Measurements from ENCODE around the gene MYH10.

MYH10 gene

DNA sequence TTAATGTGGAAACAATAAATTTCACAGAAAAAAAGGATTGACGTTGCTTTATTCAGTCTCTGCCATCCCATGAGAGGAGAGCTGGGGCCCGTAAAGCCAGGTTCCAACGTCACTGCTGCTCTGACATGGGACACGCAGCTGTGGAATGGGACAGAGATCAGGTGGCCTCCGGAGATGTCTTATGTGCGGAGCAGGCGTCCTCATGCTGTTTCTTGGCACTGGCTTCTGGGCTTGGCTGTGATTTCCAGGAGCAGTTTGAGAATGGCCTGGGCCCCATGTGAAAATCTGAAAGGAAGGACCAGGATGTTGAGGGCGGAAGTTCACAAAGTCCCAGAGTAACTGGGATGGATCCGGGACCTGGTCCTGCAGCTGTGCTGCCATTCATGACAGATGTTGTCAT lies 162.4 kb downstream of the MYH10 start:
- no peak for DNase-seq

DNA sequence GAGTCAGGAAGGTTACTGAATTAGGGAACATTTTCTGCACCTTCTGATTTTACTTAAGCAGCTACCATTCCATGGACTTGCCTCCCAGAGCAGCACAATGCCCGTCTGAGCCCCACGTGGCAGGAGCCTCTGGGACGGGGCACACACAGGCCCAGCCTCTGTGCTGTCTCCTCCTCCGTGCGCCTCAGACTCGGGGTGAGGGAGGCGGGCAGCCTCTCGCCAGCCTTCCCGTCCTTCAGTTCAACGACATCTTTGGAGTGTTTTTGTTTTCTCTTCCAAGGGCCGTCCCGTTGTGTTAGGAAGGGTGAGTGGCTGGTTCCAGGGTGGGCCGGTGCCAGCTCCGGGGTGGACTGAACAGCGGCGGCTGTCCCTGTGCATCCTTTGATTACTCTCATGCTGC lies 163.0 kb downstream of the MYH10 start:
- DNase-seq: no peak

GRCh38 chr17:8466873-8467272 lies 163.7 kb downstream of the MYH10 start:
- no peak for DNase-seq

DNA sequence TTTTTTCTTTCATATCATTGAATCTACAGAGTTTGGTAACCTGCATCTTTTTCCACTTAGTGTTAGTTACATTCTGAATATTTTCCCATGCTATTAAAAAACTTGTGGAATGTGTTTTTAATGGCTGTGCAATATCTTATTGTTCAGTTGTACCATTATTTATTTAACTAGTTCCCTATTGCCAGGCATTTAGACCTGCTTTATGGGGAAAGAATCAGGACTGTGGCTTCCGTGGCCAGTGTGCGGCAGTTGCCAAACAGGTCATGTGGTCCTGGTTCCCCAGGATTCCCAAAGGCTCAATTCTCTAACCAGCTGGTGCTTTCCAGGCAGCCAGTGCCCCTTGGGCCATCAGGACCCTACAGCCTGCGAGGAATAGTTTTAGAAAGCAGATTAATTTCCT lies 164.1 kb downstream of the MYH10 start:
- DNase-seq: no peak

DNA sequence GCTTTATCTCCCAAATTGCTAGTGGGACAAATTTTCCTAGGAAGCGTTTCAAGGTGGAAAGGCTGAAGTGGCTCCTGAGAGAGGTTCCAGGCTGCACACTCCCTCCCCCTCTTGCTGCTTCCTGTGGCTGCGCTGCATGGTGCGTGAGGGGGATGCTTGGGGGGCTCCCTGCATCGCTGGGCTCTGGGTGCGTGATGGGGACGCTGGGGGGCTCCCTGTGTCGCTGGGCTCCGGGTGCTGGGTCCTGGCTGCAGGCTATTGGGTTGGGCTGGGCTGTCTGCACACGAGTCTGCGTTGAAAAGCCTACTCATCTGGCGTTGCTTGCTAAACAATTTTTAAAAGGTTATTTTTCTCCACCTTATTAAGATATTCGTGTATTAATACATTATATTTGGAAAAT lies 164.8 kb downstream of the MYH10 start:
- DNase-seq: no peak

GRCh38 chr17:8465356-8465755 lies 165.2 kb downstream of the MYH10 start:
- no peak for DNase-seq

GRCh38 chr17:8464941-8465340 lies 165.6 kb downstream of the MYH10 start:
- no peak for DNase-seq

GRCh38 chr17:8463099-8463498 lies 167.4 kb downstream of the MYH10 start:
- no peak for DNase-seq

GRCh38 chr17:8462564-8462963 lies 168.0 kb downstream of the MYH10 start:
- DNase-seq: no peak

- no peak for DNase-seq
These were observed 170.7 kb downstream of the MYH10 start for GRCh38 chr17:8459831-8460230.

- no peak for DNase-seq
These were observed 171.4 kb downstream of the MYH10 start for GRCh38 chr17:8459107-8459506.

- no peak for DNase-seq
These were observed 172.4 kb downstream of the MYH10 start for GRCh38 chr17:8458128-8458527.

DNA sequence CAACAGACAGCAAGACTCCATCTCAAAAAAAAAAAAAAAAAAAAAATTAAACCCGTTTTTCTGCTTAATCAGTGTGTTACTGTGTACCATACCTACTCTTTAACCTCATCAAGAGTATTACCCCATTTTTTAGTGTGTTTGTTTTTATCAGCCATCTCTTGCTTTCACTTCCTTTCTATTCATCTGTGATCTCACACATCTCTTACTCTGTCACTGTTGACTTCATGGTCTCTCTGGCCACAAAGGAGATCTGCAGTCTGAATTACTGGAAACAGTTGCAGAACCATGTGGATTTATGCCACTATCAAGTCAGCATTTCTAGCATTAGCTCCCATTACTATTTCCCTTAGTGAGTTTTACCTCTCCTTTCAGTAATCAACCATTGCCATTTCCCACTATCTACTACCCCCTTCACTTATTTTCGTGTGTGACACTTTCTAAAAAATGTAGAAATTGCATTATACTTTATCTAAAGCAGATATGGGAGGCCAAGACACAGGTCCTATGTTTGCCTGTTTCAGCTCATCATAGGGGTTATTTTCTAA lies 174.8 kb downstream of the MYH10 start:
- no peak for DNase-seq

DNA sequence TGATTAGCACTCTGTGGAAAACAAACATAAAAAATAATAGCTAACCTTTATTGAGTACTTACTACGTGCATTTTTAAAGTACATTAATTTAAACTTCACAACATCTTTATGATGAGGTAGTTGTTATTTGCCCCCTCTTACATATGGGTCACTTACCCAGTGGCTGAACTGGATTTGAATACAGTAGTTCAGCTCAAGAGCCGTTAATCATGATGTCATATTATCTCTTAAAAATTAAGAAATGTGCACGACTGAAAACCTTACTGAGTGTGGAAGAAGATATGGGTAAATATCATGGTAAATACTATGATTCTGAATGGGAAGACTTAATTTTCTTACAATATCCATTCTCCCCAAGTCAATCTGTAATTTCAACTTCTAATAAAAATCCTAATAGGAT lies 177.2 kb downstream of the MYH10 start:
- DNase-seq: no peak

DNA sequence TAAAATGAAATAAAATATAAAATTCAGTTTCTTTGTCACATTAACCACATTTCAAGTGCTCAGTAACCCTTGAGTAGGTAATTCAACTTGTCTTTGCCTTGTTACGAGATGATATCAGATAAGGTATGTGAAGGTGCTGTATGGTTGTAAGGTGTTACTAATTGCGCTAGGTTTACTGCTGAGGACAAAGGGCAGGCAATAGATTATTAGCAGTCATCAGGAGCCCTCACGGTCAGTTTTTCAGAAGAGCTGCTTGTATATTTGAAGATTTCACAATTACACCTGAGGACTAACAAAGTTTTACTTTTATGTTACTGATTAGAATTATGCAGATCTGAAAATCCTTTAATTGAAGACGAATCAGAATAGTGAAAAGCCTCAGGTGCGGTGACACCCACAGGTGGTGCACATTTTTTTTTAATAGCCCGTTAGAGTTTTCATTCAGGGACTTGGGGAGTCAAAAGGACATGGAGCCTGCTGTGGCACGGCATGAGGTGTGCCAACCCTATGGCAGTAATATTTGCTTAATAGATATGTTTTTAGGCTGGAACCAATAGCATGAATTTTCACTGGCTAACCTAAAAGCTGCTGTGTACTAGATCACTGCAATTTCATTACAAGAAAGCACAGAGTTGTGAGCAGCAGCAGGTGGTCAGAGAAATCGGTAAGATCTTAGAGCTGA lies 178.5 kb downstream of the MYH10 start:
- DNase-seq: no peak

DNA sequence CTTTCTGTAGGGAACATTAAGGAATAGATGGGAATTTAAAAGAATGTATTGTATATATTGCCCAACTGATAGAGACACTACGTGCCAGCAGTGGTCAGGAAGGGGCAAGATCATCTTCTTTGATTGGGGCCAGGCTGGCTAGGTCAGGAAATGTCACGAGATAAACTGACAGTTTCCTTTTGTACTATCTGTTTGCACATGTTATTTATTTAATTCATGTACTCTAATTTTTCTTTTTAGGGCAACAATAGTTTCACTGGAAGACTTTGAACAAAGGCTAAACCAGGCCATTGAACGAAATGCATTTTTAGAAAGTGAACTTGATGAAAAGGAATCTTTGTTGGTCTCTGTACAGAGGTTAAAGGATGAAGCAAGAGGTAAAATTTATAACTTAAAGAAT lies 182.2 kb downstream of the MYH10 start:
- DNase-seq: no peak

DNA sequence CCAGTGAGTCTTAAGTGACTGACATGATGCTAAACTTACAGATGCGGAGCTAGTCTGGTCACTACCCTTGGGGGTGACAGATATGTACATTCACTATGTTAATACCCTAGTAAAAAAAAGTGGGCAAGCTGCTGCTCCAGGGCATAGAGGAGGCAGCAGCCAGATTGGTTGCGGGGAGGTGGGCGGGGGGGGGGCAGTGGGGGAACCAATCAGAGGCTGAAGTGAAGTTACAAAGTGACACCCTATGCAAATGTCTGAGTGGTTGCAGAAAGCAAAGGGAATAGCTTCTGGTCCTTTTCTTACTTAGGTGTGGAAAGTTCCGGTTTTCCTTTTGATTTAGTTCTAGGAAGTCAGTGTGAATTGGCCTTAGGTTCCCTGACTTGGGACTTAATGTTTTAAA lies 182.7 kb downstream of the MYH10 start:
- DNase-seq: no peak

GRCh38 chr17:8445536-8445935 lies 185.0 kb downstream of the MYH10 start:
- DNase-seq: no peak

- DNase-seq: no peak
These were observed 186.0 kb downstream of the MYH10 start for GRCh38 chr17:8444494-8444893.

DNA sequence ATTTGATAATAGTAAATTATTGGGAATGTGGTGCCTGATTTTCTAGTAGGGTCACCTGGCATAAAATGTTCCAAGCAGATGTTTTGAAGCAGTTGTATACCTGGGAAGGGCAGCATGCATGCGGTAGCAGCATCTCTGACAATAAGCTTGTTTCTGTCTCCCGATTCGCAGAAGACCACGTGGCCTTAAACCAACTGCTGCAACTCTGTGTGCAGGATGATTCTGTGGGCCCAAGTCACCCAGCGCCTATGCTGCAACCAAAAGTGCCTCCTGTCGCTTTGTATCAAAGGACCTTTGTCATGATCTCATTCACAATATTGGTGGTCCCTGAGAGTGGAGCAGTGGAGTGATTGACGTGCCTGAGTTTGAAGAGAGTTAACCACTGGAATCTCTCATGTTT lies 186.8 kb downstream of the MYH10 start:
- no peak for DNase-seq

GRCh38 chr17:8442310-8442709 lies 188.2 kb downstream of the MYH10 start:
- no peak for DNase-seq

GRCh38 chr17:8441690-8442089 lies 188.8 kb downstream of the MYH10 start:
- no peak for DNase-seq

GRCh38 chr17:8439681-8440080 lies 190.8 kb downstream of the MYH10 start:
- no peak for DNase-seq

DNA sequence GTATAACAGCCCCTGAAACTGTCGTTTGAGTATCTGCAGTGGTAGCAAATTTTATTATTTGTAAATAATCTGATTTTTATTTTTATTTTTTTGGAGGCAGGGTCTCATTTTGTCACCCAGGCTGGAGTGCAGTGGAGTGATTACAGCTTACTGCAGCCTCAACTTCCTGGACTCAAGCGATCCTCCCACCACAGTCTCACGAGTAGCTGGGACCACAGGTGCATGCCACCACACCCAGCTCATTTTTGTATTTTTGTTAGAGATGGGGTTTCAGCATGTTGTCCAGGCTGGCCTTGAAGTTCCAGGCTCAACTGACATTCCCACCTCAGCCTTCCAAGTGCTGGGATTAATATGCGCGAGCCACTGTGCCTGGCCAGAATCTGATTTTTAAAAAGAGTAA lies 192.1 kb downstream of the MYH10 start:
- no peak for DNase-seq

- no peak for DNase-seq
These were observed 193.7 kb downstream of the MYH10 start for GRCh38 chr17:8436844-8437171.

Data from CD4-positive, alpha-beta T cell treated with Interleukin-6 for 4 hours (primary cell).